NOMO-1 (cell line): Measurements from ENCODE around the gene MYO16.
A peak's percentile ranks its signal among the peaks of the same experiment; 100 is the strongest.

Experiments used
- DNase-seq, 2 experiments: peaks; one replicate each; lab custom pipeline; 2025; ENCODE audit not compliant: unreplicated experiment in 2 of 2; lab: John Stamatoyannopoulos, UW

The MYO16 gene

GRCh38 chr13:108629181-108629752 lies at the start of gene MYO16:
TSS of gene MYO16 (plus strand) at chr13:108629611. CDS start at chr13:108629845, 234 bp downstream.
- no peak for DNase-seq

- DNase-seq: no peak
Observed at GRCh38 chr13:108586826-108587225, 42.6 kb upstream of the MYO16 start.

GRCh38 chr13:108588516-108588915 lies 40.9 kb upstream of the MYO16 start:
- no peak for DNase-seq

GRCh38 chr13:108594153-108594552 lies 35.3 kb upstream of the MYO16 start:
- no peak for DNase-seq

- DNase-seq: no peak
Observed at GRCh38 chr13:108595436-108596274, 33.8 kb upstream of the MYO16 start.

- DNase-seq: no peak
Observed at GRCh38 chr13:108597943-108598342, 31.5 kb upstream of the MYO16 start.

- no peak for DNase-seq
Observed at GRCh38 chr13:108606424-108606823, 23.0 kb upstream of the MYO16 start.

- DNase-seq: peak in 1 of 2 experiments; percentile 27
Observed at GRCh38 chr13:108609353-108609752, 20.1 kb upstream of the MYO16 start.

GRCh38 chr13:108610507-108610906 lies 18.9 kb upstream of the MYO16 start:
- DNase-seq: no peak

- DNase-seq: no peak
Observed at GRCh38 chr13:108615241-108615640, 14.2 kb upstream of the MYO16 start.

GRCh38 chr13:108618233-108618632 lies 11.2 kb upstream of the MYO16 start:
- no peak for DNase-seq

GRCh38 chr13:108621462-108621861 lies 7.9 kb upstream of the MYO16 start:
- DNase-seq: no peak

- no peak for DNase-seq
Observed at GRCh38 chr13:108624108-108624507, 5.3 kb upstream of the MYO16 start.

GRCh38 chr13:108624979-108625378 lies 4.4 kb upstream of the MYO16 start:
- DNase-seq: no peak

- no peak for DNase-seq
Observed at GRCh38 chr13:108629988-108630387, 577 bp downstream of the MYO16 start.

GRCh38 chr13:108632649-108633167 lies 3.3 kb downstream of the MYO16 start:
- no peak for DNase-seq

GRCh38 chr13:108638901-108639300 lies 9.5 kb downstream of the MYO16 start:
- DNase-seq: no peak

- no peak for DNase-seq
Observed at GRCh38 chr13:108643646-108644353, 14.4 kb downstream of the MYO16 start.

GRCh38 chr13:108645376-108645775 lies 16.0 kb downstream of the MYO16 start:
- DNase-seq: no peak

GRCh38 chr13:108650271-108650670 lies 20.9 kb downstream of the MYO16 start:
- no peak for DNase-seq

- no peak for DNase-seq
Observed at GRCh38 chr13:108656742-108657141, 27.3 kb downstream of the MYO16 start.
